DMS 273 treated with DMSO at 0.1 percent for 48 hours (cell line): ENCODE results near the gene NMU.
"Not testable (repeated sequence)": the region's sequence is repeated elsewhere in the genome, so short reads cannot be mapped to it uniquely, and the experiment has no call there.

Source experiments
- DNase-seq: peaks from one replicate; lab custom pipeline; 2025; lab: John Stamatoyannopoulos, UW

The NMU gene

DNA sequence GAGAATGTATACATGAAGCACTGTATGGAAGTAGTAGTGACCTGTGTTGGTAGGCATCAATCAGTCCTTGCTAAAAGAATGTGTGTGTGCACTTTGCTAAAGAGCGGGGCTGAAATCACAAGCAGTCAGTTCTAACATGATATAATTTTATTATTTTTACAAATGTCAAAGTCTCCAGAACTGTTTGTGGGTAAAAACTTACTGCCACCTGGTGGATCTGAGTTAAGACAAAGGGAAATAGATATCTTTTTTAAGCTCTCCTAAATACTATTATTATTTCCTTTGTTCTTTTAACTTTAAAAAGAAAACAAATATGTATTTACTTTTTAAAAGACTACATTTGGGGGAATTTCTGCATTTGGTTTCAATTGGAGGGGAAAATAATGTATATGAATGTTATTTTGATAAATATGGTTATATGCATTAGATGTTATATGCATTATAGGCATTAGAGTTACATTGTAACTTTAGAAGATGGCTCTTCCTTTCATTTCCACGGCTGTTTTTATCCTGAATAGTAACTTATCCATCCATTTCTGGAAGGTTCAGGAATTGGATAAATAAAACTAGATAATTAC, 81.6 kb downstream of the NMU start:
- DNase-seq, result no peak

DNA sequence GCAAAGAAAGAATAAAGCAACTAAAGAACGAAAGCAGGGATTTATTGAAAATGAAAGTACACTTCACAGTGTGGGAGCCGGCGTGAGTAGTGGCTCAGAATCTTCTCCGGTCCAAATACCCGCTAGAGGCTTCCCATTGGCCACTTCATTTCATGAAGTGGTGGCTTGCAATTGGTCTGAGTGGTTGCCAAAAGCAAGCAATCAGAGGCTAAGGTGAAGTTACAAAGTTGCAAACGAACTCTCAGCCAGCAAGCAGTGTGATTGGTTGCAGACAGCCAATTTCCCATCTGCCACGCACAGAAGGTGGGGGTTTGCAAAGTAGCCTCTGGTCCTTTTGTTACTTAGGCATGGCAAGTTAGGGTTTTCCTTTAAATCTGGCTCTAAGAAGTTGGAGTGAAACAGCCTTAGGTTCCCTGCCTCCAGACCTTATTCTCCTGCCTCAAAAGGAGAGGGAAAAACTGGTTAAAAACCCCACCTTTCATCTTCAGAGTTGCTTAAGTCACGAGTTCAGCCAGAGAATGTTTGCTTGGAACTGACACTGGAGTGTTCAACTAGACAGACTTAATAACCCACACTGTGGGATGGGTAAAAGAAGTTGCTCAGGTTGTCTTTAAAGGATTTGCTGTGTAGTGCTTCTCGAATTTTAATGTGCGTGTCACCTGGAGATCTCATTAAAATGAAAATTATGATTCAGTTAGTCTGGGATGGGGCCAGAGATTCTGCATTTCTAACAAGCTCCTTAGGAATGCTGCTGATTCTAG, 82.5 kb downstream of the NMU start:
- DNase-seq, result peak; percentile 9

- DNase-seq, result not testable (repeated sequence)
Observed at GRCh38 chr4:55551964-55552363, 84.1 kb downstream of the NMU start.

DNA sequence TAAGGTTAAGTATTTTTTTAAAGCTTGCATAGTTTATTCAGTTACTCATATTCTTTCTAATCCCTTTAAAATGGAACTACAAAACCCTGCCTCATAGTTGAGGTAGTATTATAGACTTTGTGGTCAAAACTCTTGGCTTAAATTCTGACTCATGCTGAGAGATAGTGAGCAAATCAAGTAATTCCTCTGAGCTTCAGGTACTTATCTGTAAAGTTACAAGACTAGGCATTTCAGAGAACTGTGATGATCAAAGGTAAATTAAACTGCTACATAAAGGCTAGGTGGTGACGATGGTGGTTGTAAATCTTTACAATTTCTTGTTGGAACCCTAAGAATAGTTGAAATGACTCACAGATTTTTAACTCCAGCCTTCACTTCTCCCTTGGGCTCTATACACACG, 86.2 kb downstream of the NMU start:
- DNase-seq, result no peak

GRCh38 chr4:55547918-55548317, 88.2 kb downstream of the NMU start:
- DNase-seq, result no peak

GRCh38 chr4:55547466-55547770, 88.7 kb downstream of the NMU start:
- no peak for DNase-seq

- DNase-seq, result peak; percentile 64
Observed at GRCh38 chr4:55546756-55547465, 89.2 kb downstream of the NMU start, which contains the start of gene CLOCK. Gene CLOCK (minus strand): TSS chr4:55546909. CDS start chr4:55482785, 64,124 bp downstream.

- no peak for DNase-seq
Observed at GRCh38 chr4:55546506-55546755, 89.7 kb downstream of the NMU start.

GRCh38 chr4:55545641-55546505, 90.2 kb downstream of the NMU start:
- DNase-seq, result peak; percentile 32
